Epithelial cell of esophagus (primary cell): ENCODE measurements around the gene TAX1BP1.

ENCODE experiments used
- DNase-seq: peaks from one replicate; pipeline ENCODE4 v3.0.0; 2010; ENCODE audit warnings: low read depth
- H3K4me3 ChIP-seq: 2 replicates; pipeline ENCODE4 v1.5.1; 2011; ENCODE audit warnings: mild to moderate bottlenecking, low read length, control low read depth
- TF ChIP-seq, protein P1 (sequence below): IDR thresholded peaks from 2 replicates; pipeline ENCODE4 v1.5.1; 2011; ENCODE audit warnings: low read depth, mild to moderate bottlenecking, low read length, control low read depth, inconsistent platforms; ENCODE audit not compliant: insufficient read depth; ENCODE audit errors: missing control alignments

The TAX1BP1 gene

DNA sequence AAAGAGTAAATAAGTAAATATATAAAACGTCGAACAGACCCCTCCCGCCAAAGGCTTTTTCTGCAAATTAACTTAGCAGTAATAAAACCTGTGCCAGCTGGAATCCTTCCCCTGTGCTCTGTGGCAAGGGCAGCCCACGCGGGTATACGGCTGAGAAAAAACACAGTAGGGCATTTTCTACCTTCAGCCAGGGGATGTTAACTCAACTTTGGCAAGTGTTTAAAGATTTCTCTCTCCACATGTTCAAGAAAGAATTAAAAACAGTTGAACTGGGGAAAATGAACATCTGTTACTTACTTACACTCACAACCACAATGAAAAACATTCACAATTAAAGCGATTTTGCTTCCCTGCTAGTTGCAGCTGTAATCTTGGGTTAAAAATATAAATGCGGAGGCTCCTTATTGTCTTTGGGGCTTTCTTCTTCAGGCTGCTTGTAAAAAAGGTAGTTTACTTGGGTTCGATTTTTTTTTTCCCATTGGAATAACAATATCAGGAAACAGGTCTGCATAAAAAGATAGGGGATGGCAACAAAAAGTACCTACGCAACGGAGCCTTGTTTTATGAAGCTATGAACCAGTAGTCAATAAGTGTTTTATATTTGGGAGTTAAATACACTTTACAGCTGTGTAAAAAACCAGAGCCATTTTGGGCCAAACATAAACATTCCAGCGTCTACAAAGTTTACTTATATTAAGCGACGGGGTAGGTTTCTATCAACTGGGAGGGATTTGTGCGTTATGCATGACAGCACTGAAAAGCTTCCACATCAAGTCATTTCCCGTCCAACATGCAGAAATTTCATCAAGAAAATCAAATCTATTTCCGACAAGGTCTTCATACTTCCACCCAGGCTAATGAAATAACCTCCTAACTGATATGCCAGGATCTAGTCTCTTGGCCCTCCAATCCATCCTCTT lies 132.7 kb downstream of the TAX1BP1 start:
- no peak for DNase-seq
- H3K4me3 ChIP-seq, result no peak overlapping the region

GRCh38 chr7:27873981-27874957 lies 134.3 kb downstream of the TAX1BP1 start:
- TF ChIP-seq, protein P1, sequence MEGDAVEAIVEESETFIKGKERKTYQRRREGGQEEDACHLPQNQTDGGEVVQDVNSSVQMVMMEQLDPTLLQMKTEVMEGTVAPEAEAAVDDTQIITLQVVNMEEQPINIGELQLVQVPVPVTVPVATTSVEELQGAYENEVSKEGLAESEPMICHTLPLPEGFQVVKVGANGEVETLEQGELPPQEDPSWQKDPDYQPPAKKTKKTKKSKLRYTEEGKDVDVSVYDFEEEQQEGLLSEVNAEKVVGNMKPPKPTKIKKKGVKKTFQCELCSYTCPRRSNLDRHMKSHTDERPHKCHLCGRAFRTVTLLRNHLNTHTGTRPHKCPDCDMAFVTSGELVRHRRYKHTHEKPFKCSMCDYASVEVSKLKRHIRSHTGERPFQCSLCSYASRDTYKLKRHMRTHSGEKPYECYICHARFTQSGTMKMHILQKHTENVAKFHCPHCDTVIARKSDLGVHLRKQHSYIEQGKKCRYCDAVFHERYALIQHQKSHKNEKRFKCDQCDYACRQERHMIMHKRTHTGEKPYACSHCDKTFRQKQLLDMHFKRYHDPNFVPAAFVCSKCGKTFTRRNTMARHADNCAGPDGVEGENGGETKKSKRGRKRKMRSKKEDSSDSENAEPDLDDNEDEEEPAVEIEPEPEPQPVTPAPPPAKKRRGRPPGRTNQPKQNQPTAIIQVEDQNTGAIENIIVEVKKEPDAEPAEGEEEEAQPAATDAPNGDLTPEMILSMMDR, result no peak
- DNase-seq, result no peak
- H3K4me3 ChIP-seq, result no peak overlapping the region

More for the DNA sequence above, 132.7 kb downstream of the TAX1BP1 start:
- TF ChIP-seq, protein P1, result no peak

DNA sequence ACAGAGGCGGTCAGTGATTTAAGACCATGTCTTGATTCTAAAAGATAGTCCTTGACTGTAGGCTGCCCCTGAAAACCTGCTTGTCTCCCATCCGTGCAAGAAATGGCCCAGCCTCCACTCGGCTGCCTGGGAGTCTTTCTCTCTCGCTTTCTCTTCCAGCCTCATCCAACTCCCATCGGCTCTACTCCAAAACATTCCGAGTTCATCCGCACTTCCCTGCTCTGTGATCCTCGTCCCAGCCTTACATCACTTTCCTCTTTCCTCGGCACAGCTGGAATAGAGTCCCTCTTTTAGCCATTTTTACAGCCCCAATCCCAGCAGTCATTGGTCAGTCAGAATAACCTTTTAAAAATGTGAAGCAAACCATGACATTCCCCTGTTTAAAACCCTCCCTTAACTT lies 135.1 kb downstream of the TAX1BP1 start:
- TF ChIP-seq, protein P1, result no peak
- no peak overlapping the region for H3K4me3 ChIP-seq
- no peak for DNase-seq

- no peak overlapping the region for H3K4me3 ChIP-seq
- TF ChIP-seq, protein P1, result no peak
- DNase-seq, result no peak
These were observed 135.9 kb downstream of the TAX1BP1 start for GRCh38 chr7:27875832-27876231.

GRCh38 chr7:27876756-27877155 lies 136.8 kb downstream of the TAX1BP1 start:
- TF ChIP-seq, protein P1, result no peak
- H3K4me3 ChIP-seq, result no peak overlapping the region
- DNase-seq, result no peak
